Skeletal muscle cell (primary cell): ENCODE results near the gene ARMC2.
"Not testable (repeated sequence)": the region's sequence is repeated elsewhere in the genome, so short reads cannot be mapped to it uniquely, and the experiment has no call there.

Source experiments
- DNase-seq: peaks from one replicate; pipeline ENCODE4 v3.0.0-alpha.2; 2010; ENCODE audit warnings: low read depth
- H3K4me3 ChIP-seq: 2 replicates; pipeline ENCODE4 v1.5.1; 2011; ENCODE audit warnings: low read depth, mild to moderate bottlenecking, control low read depth, low read length, moderate library complexity

The ARMC2 gene

DNA sequence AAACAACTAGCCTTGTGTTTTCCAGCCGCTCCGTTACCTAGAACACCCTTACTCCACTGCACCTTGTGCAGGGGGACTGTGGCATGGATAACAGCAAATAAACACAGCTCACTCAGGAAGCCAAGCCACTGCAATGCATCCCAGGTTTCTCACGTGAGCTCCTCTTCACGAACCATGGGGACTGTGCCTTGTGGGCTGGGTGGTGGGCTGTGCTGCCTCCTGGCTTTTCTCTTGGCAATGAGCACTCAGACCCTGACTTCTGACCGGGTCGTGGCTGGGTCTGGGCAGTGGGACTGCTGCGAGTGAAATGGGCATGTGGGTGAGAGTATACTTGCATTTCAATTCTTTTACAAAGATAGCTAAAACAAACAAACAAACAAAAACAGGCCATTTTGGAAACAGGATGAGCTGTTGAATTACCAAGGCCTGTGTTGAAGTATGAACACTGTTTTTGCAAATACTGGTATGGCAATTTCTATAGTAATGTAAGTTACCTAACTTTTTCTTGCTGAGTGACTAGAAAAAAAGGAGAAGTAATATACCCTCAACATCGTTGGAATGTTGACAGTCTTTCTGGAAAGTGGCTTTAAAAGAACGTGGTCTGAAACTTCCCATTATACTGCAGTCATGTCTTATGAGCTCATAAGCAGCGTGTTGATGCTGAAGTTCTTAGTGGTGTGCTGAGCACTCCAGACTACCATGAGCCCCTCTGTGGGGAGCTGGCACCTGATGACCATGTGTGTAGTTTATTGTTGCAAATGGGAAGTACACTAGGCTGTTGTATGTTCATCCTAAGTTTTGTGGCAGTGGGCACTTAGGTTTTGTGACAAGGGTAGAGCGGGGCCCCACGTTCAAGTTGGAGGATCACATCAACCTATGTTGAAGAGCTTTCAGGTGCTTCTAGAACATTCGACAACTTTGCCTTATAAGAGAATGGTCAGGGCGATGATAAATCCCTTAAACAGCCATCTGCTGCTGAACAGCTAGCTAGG lies 120.4 kb downstream of the ARMC2 start:
- H3K4me3 ChIP-seq: no peak overlapping the region
- DNase-seq: no peak

GRCh38 chr6:108969776-108970175 lies 121.6 kb downstream of the ARMC2 start:
- DNase-seq: no peak
- no peak overlapping the region for H3K4me3 ChIP-seq

DNA sequence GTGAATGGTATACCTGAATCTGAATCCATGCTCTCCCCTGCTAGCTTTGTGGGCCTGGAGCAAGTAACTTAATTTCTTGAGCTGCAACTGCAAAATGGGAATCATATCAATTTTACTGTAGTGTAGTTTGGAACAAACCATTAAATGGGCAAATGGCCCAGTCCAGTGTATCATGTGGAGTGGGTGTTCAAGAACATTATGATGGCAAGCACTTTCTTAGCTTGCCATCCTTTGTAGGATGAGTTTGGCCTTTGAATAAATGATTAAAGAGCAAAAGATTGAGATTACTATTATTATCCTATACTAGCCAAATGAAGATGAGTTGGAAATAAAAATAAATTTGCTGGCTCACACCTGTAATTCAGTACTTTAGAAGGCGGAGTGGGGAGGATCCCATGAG lies 126.0 kb downstream of the ARMC2 start:
- no peak overlapping the region for H3K4me3 ChIP-seq
- DNase-seq: no peak

- DNase-seq, H3K4me3 ChIP-seq: not testable (repeated sequence)
Observed at GRCh38 chr6:108978638-108979037, 130.4 kb downstream of the ARMC2 start.

DNA sequence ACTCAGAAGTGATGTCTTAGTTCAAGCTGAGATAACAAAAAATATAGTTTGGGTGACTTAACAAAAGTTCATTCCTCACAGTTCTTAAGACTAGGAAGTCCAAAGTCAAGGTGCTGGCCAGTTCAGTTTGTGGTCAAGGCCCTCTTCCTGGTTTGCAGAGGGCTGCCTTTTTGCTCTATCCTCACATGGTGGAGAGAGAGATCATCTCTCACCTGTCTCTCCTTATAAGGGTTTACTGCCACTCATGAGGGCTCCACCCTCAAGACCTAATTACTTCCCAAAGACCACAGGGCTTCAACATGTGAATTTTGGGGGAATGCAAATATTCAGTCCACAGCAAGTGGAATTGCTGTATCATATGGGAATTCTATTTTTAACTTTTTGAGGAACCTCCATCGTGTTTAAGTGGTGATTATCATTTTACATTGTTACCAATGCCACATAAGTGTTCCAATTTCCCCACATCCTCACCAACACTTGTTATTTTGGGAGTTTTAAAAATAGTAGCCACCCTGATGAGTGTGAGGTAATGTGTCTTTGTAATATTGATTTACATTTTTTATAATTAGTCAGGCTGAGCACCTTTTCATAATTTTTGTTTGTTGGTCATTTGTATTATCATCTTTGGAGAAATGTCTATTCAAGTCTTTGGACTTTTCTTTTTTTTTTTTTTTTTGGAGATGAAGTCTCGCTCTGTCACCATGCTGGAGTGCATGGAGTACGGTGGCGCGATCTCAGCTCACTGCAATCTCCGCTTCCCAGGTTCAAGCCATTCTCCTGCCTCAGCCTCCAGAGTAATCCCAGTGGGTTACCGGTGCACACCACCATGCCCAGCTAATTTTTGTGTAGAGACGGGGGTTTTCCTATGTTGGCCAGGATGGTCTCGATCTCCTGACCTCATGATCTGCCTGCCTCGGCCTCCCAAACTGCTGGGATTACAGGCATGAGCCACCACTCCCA lies 134.2 kb downstream of the ARMC2 start:
- DNase-seq: no peak

GRCh38 chr6:108983151-108983550 lies 134.9 kb downstream of the ARMC2 start:
- no peak for DNase-seq

More for the DNA sequence above, 134.2 kb downstream of the ARMC2 start:
- no peak overlapping the region for H3K4me3 ChIP-seq

DNA sequence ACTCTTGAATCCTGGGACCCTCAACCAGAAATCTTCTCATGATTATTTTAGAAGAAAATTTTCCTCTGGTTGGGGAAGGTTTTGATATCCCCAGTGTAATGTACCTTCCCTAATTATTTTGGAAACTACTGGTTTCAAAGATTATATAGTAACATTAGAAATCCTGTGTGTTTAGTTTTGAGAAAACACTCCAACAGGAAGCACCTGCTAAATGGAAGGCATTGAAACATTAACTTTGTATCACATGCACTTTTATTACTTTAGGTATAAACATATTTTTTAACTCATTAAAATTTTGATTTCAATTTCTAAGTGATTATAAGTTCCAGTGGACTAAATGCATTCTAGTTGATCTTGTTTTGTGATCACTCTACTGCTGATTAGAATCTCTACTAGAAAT lies 137.1 kb downstream of the ARMC2 start:
- H3K4me3 ChIP-seq: no peak overlapping the region
- DNase-seq: no peak

More at GRCh38 chr6:108983151-108983550, 134.9 kb downstream of the ARMC2 start:
- H3K4me3 ChIP-seq: no peak overlapping the region

DNA sequence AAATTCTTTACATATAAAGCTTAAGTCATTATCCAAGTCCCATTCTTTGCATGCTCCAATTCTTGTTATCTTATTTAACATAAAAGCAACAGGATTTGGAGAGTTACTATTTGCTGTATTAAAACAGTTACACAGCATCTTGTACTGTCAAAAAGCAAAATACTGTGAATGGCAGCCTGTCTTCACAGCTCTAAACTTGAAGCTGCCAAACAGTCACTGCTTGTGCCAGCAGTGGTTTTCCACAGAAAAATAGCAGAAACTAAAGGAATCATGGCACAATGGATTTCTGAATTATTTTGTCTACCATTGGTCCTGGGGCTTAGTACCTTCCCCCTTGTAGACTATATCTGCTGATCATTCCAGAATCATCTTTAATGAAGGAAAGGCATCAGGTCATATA lies 138.9 kb downstream of the ARMC2 start:
- no peak for DNase-seq

DNA sequence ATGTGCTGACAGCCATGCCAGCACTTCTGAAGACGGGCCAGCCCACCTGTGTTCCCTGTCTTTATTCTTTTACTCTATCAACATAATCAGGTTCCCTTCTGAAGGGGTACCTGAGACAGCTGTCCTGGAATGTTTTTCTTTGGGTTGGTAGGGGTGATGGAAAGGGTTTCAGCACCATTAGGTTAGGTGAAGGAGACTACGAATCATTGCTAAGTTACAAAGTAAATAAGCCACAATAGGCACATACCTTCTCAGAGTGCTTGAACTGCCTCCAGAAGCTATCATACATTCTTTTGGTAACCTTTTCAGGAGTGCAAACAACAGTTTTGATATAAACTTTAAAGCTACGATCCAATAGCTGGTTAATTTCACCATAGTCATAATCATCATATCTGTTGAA lies 140.1 kb downstream of the ARMC2 start:
- no peak overlapping the region for H3K4me3 ChIP-seq
- DNase-seq: no peak

More for the DNA sequence above, 138.9 kb downstream of the ARMC2 start:
- no peak overlapping the region for H3K4me3 ChIP-seq

DNA sequence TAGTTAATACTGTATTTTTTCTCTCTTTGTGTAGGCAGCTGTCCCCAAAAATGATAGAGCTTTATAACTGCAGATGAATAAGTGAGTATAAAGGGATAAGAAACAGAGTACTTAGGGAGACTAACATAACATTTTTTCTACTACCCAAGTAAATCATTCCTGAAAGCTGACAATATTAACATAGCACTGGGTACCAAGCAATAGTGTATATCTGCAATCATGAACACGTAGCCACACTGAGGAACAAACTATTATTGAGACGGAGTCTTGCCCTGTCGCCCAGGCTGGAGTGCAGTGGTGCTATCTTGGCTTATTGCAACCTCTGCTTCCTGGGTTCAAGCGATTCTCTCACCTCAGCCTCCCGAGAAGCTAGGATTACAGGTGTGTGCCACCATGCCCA lies 140.5 kb downstream of the ARMC2 start:
- no peak overlapping the region for H3K4me3 ChIP-seq
- DNase-seq: no peak

GRCh38 chr6:108989700-108990099 lies 141.5 kb downstream of the ARMC2 start:
- no peak for DNase-seq

DNA sequence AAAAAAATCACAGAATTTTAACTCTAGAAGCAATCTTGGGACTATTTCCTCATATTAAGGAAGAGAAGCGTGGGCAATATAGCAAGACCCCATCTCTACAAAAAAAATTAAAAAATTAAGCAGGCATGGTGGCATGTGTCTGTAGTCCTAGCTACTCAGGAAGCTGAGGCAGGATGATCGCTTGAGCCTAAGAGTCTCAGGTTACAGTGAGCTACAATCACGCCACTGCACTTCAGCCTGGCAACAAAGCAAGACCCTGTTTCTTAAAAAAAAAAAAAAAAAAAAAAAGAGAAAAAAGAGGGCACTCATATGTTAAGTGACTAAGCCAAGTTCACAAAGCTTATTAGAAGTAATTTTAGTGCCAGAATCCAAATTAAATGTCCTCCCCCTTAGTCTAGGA lies 145.7 kb downstream of the ARMC2 start:
- H3K4me3 ChIP-seq: no peak overlapping the region
- DNase-seq: no peak

More at GRCh38 chr6:108989700-108990099, 141.5 kb downstream of the ARMC2 start:
- H3K4me3 ChIP-seq: no peak overlapping the region

- H3K4me3 ChIP-seq: no peak overlapping the region
- no peak for DNase-seq
Observed at GRCh38 chr6:108995296-108995695, 147.1 kb downstream of the ARMC2 start.

- no peak for DNase-seq
Observed at GRCh38 chr6:108996208-108996607, 148.0 kb downstream of the ARMC2 start.

GRCh38 chr6:108998485-108998884 lies 150.3 kb downstream of the ARMC2 start:
- no peak overlapping the region for H3K4me3 ChIP-seq
- no peak for DNase-seq

More at GRCh38 chr6:108996208-108996607, 148.0 kb downstream of the ARMC2 start:
- no peak overlapping the region for H3K4me3 ChIP-seq

GRCh38 chr6:108999428-108999827 lies 151.2 kb downstream of the ARMC2 start:
- DNase-seq: no peak
- H3K4me3 ChIP-seq: no peak overlapping the region

GRCh38 chr6:109000289-109000688 lies 152.1 kb downstream of the ARMC2 start:
- DNase-seq: no peak

DNA sequence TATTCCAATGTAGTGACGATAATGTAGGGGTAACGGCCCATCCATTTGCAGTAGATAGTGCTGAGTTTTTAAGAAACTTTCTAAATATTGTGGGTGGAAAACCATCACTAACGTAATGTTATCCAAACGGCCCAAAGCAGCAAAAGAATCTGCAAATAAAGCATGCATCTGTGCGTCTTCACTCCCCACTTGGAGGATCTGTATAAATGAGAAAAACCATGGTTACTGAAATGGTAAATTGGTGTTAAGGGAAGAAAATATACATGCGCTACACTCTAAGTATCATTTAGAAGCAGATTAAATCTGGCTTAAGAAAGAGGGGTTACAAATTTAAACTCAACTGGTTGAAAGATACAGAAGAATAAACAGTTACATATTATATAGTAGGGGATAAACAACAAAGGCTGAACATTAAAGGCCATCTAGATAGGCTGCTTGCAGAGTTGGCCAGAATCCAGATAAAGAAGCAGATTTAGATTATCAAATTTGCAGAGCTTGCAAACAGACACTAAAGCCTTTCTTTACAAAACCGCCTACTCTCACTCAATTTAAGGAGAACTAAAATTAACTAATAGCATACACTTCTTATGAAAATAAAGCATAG lies 153.2 kb downstream of the ARMC2 start:
- DNase-seq: no peak

More at GRCh38 chr6:109000289-109000688, 152.1 kb downstream of the ARMC2 start:
- H3K4me3 ChIP-seq: no peak overlapping the region

DNA sequence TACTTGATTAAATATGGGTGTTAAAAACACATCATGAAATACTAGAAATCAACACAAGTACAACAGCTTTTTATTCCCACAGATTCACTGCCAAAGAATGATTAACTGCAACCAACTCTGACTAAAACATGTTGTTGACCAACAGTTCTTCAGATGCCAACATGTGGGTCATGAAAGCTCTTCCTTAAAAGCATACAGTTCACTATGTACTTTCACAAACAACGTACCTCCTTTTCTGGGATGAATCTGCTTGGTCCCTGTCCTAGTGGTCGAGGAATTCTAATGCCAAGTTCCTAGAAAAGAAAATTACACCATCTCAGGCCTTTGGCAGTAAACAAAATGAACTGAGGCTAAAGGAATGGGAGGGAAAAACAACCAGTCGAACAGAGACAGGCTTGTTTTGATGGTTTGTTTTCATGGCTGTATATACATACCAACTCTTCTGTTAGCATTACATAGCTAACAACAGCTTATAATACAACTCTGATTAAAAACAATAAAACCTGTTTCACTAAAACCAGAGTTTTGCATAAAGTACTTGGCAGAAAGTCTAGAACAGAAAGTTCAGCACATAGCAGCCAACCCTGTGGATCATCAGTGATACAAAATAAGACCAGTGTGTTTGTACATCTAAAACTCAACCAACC lies 154.0 kb downstream of the ARMC2 start:
- DNase-seq: peak; percentile 82

More for the DNA sequence above, 153.2 kb downstream of the ARMC2 start:
- H3K4me3 ChIP-seq: no peak overlapping the region

More for the DNA sequence above, 154.0 kb downstream of the ARMC2 start:
- no peak overlapping the region for H3K4me3 ChIP-seq
